ENCODE measurements around the gene SUSD4. TPM values are rescaled to one million over a fixed set of nuclear protein-coding genes. Genes with fewer than 3 reads are reported as not detected.

Gene SUSD4
- total RNA-seq, 2 donors from 2014 or later = 10.7 to 26.7 TPM

DNA sequence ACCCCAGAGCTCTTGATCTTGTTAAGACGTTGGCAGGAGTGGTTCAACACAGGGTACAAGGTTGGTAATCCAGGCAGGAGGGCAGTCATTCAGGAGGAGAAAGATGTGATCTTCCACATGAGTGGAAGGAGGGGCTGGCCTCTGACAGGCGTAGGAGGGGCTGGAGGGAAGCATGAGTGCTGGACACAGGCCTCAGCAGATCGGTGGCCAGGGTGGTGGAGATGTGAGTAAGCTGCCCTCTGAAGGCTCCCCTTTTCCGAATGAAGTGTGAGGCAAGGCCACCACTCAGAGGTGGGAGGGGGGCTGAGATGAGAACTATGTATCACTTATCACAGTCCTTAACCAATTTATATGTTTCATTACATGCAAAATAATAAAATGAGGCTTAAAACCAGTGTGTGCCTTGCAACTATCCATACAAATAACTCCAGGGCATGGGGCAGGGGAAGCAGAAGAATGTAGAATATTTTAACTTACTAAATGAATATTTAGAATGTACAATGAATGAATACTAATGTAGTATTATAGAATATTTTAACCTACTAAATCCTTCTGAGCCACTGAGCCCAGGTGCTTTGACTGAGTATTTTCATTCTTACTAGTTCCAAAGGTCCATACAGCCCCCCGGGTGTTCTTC, 117.4 kb downstream of the SUSD4 start:
- TF ChIP-seq POLR2AphosphoS5 (IDR thresholded peaks at IDR 0.05) (no peak), POLR2A (IDR thresholded peaks at IDR 0.05) (no peak)
- TF ChIP-seq, protein P1, sequence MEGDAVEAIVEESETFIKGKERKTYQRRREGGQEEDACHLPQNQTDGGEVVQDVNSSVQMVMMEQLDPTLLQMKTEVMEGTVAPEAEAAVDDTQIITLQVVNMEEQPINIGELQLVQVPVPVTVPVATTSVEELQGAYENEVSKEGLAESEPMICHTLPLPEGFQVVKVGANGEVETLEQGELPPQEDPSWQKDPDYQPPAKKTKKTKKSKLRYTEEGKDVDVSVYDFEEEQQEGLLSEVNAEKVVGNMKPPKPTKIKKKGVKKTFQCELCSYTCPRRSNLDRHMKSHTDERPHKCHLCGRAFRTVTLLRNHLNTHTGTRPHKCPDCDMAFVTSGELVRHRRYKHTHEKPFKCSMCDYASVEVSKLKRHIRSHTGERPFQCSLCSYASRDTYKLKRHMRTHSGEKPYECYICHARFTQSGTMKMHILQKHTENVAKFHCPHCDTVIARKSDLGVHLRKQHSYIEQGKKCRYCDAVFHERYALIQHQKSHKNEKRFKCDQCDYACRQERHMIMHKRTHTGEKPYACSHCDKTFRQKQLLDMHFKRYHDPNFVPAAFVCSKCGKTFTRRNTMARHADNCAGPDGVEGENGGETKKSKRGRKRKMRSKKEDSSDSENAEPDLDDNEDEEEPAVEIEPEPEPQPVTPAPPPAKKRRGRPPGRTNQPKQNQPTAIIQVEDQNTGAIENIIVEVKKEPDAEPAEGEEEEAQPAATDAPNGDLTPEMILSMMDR (IDR thresholded peaks at IDR 0.05) = no peak
- Histone ChIP-seq H3K4me3 (no peak overlapping the region), H3K9me3 (no peaks in the 10 kb centered on the region), H3K36me3 (no peaks in the 10 kb centered on the region), H3K27ac (no peak overlapping the region), H3K4me1 (replicated peaks) (no peaks in the 10 kb centered on the region), H3K27me3 (replicated peaks; ENCODE audit: insufficient read depth) (no peaks in the 10 kb centered on the region)
- WGBS = 69% methylated on average over 5 of the region's 5 CpGs
- no peak for DNase-seq (ENCODE audit: low spot score)
- intact Hi-C loops (cut with DNase I) = no loop called here

DNA sequence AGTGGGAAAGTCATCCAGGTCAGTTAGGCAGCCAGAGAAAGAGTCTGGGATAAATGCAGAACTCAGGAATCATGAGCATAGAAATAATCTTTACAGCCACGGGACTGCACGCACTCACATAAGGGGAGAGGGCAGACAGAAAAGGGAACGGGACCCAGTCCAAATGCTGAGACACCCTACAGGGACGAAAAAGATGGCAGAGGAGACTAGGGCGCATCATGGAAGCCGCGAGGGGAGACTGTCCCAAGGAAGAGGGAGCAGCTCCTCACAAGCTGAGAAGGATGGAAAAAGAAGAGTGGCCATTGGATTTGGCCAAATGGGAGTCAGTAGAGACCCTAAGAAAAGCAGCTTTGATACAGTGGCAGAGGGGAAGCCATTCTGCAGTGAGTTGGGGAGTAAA, 118.0 kb downstream of the SUSD4 start:
- H3K27ac ChIP-seq = no peak overlapping the region
- no peak for DNase-seq (ENCODE audit: low spot score)
- H3K9me3 ChIP-seq = no peaks in the 10 kb centered on the region
- 95% methylated on average over 7 of the region's 7 CpGs for WGBS
- H3K36me3 ChIP-seq = no peaks in the 10 kb centered on the region
- no peaks in the 10 kb centered on the region for H3K4me1 ChIP-seq (replicated peaks)
- no peaks in the 10 kb centered on the region for H3K27me3 ChIP-seq (replicated peaks; ENCODE audit: insufficient read depth)
- no peak overlapping the region for H3K4me3 ChIP-seq
- intact Hi-C loops (cut with DNase I) = no loop called here
- TF ChIP-seq, protein P1 (IDR thresholded peaks at IDR 0.05) = no peak
- TF ChIP-seq POLR2A (IDR thresholded peaks at IDR 0.05) = no peak
- no peak for TF ChIP-seq POLR2AphosphoS5 (IDR thresholded peaks at IDR 0.05)

DNA sequence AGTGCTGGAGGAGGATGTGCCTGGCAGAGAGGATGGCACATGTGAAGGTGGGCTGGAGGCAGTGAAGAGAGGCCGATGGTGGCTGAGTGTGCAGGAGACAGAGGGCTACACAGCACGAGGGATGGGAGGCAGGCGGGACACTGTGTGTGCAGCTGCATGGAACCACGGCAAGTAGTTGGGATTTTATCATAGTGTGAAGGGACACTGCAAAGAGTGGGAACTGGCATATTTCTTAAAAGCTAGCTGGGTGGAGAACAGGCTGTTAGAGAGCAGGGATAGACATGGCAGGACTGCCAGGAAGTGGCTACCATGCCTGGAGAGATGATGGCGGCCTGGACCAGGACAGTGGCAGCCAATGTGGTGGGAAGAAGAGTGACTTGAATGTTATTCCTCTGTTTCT, 118.6 kb downstream of the SUSD4 start:
- Histone ChIP-seq H3K36me3 (no peaks in the 10 kb centered on the region), H3K4me1 (replicated peaks) (no peaks in the 10 kb centered on the region), H3K27ac (no peak overlapping the region), H3K4me3 (no peak overlapping the region), H3K27me3 (replicated peaks; ENCODE audit: insufficient read depth) (no peaks in the 10 kb centered on the region), H3K9me3 (no peaks in the 10 kb centered on the region)
- no peak for DNase-seq (ENCODE audit: low spot score)
- WGBS = 92% methylated on average over 5 of the region's 5 CpGs
- intact Hi-C loops (cut with DNase I) = no loop called here
- TF ChIP-seq, protein P1 (IDR thresholded peaks at IDR 0.05) = no peak
- TF ChIP-seq POLR2AphosphoS5 (IDR thresholded peaks at IDR 0.05) (no peak), POLR2A (IDR thresholded peaks at IDR 0.05) (no peak)

DNA sequence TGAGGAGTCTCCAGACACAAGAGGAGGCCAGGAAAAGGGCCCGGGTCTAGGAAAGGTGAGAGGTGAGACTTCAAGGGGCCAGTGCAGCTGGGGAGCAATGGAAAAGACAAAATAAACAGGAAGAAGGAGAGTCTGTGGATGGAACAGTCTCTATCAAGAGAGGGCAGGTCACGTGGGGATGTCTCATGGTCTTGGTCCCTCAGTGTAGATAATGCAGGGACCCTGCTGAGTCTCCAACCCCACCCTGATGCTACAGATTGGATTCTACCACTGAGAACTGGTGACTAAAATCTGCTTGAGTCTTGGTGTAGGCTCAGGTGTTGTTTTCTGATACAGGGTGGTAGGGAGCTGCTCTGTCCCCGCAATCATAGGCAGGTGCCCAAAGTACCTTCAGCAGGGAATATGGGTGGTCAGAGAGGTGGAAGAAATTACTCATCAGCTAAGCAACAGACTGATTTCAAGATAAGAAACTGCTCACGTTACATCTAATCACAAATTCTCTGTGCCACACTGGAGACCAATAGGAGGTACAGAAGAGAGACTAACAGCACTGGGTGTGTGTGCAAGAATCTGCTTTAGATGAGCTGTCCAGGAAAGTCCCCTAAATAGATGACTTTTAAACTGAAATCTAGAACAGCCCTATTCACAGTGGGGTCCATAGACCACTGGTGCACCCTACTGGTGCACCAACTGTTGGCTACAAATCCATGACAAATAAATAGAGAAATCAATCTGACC, 119.4 kb downstream of the SUSD4 start:
- intact Hi-C loops (cut with DNase I) = no loop called here
- no peaks in the 10 kb centered on the region for H3K4me1 ChIP-seq (replicated peaks)
- H3K4me3 ChIP-seq = no peak overlapping the region
- WGBS = 86% methylated on average over 4 of the region's 4 CpGs
- TF ChIP-seq POLR2AphosphoS5 (IDR thresholded peaks at IDR 0.05) (no peak), POLR2A (IDR thresholded peaks at IDR 0.05) (no peak)
- TF ChIP-seq, protein P1 (IDR thresholded peaks at IDR 0.05) = no peak
- no peaks in the 10 kb centered on the region for H3K36me3 ChIP-seq
- no peaks in the 10 kb centered on the region for H3K9me3 ChIP-seq
- no peaks in the 10 kb centered on the region for H3K27me3 ChIP-seq (replicated peaks; ENCODE audit: insufficient read depth)
- H3K27ac ChIP-seq = no peak overlapping the region
- no peak for DNase-seq (ENCODE audit: low spot score)

Measured in prostate gland (tissue), 2 donors.